ENCODE data around the gene CCDC12. TPM values are rescaled to one million over a fixed set of nuclear protein-coding genes. Genes with fewer than 3 reads are reported as not detected.

The CCDC12 gene
- total RNA-seq, 4 donors from 2014 or later, result 14.3 to 52.2 (median 42.0) TPM

DNA sequence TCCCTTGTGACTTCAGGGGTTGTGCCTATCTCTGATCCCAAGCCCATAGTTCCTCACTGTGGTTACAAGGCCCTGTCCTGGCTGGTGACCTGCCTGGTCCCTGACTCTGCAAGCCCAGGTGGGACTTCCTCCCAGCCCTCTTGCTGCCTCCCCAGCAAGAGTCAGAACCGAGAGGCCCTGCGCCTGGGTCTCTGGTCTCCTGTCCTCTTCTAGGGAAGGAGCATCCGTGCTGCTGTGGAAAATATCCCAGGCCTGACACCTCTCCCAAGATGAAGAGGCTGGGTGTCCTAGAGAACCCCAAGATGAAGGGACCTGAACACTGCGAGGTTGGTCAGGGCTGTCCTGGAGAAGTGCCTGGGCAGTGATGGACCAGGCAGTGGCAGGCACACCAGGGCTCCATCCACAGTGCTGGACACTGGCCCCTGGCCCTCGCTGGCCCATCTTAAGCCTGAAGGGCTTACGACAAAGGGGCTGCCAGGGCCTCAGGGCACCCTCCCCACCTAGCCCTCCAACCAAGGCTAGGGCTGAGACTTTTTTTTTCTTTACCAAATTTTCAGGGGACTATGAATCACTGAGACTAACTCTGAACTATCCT, 66.3 kb downstream of the CCDC12 start:
- no peak for ATAC-seq
- Histone ChIP-seq H3K4me1 (peaks cover 0 to 34% (median 13%) of the 10 kb centered on the region in 3 donors), H3K36me3 (no peaks in the 10 kb centered on the region), H3K9me3 (no peaks in the 10 kb centered on the region), H3K4me3 (no peak overlapping the region), H3K27me3 (peaks cover 18% of the 10 kb centered on the region), H3K27ac (no peak overlapping the region)
- TF ChIP-seq, protein P1, sequence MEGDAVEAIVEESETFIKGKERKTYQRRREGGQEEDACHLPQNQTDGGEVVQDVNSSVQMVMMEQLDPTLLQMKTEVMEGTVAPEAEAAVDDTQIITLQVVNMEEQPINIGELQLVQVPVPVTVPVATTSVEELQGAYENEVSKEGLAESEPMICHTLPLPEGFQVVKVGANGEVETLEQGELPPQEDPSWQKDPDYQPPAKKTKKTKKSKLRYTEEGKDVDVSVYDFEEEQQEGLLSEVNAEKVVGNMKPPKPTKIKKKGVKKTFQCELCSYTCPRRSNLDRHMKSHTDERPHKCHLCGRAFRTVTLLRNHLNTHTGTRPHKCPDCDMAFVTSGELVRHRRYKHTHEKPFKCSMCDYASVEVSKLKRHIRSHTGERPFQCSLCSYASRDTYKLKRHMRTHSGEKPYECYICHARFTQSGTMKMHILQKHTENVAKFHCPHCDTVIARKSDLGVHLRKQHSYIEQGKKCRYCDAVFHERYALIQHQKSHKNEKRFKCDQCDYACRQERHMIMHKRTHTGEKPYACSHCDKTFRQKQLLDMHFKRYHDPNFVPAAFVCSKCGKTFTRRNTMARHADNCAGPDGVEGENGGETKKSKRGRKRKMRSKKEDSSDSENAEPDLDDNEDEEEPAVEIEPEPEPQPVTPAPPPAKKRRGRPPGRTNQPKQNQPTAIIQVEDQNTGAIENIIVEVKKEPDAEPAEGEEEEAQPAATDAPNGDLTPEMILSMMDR (IDR thresholded peaks at IDR 0.05), result no peak
- TF ChIP-seq POLR2AphosphoS5 (IDR thresholded peaks at IDR 0.05), result no peak
- no peak for TF ChIP-seq EP300 (IDR thresholded peaks at IDR 0.05)
- no peak for TF ChIP-seq POLR2A (IDR thresholded peaks at IDR 0.05)
- no CpG with 5 or more reads among the region's 6 CpGs for WGBS, 2 donors (ENCODE audit: low coverage in 1 of 2)

DNA sequence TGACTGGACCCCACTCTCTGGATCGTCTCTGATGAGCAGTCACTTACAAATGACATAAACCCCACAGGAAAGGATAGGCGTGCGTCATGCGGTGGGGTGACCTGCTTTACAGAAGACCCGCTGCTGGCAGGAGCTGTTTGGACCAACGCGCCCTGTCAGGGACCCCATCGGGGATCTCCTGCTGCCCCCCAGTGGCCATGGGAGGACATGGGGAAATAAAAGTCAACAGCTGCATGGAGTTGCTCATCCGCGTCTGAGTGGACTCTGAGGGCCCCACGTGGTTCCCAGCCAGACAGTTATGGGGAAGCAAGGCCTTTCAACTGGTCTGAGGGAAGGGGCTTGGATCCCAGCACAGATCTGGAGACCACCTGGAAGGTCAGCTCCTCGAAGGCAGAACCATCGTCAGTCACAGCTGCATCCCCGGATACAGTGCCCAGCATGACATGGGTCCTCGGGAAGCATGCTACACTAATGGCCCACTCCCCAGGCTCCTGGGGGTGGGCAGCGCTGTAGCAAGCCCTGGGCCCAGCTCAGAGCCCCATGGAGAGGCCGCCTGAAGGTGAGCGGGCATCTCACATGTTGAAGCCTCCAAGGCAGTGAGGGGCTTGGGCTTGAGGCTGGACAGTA, 66.9 kb downstream of the CCDC12 start:
- TF ChIP-seq, protein P1 (IDR thresholded peaks at IDR 0.05), result peak in 3 of 4 experiments; percentile 85 to 92 (median 85)
- TF ChIP-seq POLR2A (IDR thresholded peaks at IDR 0.05) (no peak), EP300 (IDR thresholded peaks at IDR 0.05) (no peak), POLR2AphosphoS5 (IDR thresholded peaks at IDR 0.05) (peak; percentile 21)
- 0% methylated on average over 5 to 7 of the region's 18 CpGs for WGBS, 2 donors (ENCODE audit: low coverage in 1 of 2)
- H3K4me3 ChIP-seq, result no peak overlapping the region

DNA sequence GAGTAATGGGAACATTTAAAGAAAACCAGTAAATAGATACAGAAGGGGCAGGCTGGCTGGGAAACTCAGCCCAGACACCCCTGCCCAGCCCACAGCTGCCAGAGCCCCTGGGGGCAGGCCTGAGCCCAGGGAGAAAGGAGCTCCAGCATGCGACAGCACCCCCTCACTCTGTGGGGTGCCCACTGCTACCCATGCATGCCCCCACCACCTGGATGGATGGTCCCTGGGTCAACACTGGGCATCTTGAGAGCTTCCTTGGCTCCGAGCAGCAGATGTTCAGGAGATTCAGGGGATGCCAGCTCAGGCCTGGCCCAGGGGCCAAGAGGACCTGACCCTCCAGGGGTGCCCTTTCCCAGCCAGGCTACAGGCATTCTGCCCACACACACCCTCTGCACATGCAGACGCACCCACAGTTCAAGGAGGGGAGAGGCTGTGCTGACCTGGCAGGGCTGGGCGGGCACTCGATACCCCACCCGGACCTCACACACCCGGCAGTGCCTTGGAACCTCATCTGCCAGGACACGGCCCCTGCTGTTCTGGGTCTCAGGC, 67.5 kb downstream of the CCDC12 start:
- H3K4me1 ChIP-seq, result peaks cover 0 to 34% (median 13%) of the 10 kb centered on the region in 3 donors
- WGBS, 2 donors (ENCODE audit: low coverage in 1 of 2), result 50% methylated on average over 1 of the region's 8 CpGs; no CpG with 5 or more reads in 1 of the 2 donors
- no peaks in the 10 kb centered on the region for H3K36me3 ChIP-seq
- peaks cover 24% of the 10 kb centered on the region for H3K27me3 ChIP-seq
- TF ChIP-seq POLR2A (IDR thresholded peaks at IDR 0.05), result no peak
- no peak for TF ChIP-seq POLR2AphosphoS5 (IDR thresholded peaks at IDR 0.05)
- TF ChIP-seq, protein P1 (IDR thresholded peaks at IDR 0.05), result no peak
- TF ChIP-seq EP300 (IDR thresholded peaks at IDR 0.05), result no peak
- ATAC-seq, result no peak
- no peaks in the 10 kb centered on the region for H3K9me3 ChIP-seq
- no peak overlapping the region for H3K27ac ChIP-seq
- no peak overlapping the region for H3K4me3 ChIP-seq

More for the DNA sequence above, 66.9 kb downstream of the CCDC12 start:
- Histone ChIP-seq H3K27me3 (peaks cover 24% of the 10 kb centered on the region), H3K27ac (no peak overlapping the region), H3K9me3 (no peaks in the 10 kb centered on the region), H3K36me3 (no peaks in the 10 kb centered on the region), H3K4me1 (peaks cover 0 to 34% (median 13%) of the 10 kb centered on the region in 3 donors)
- peak; percentile 81 for ATAC-seq

DNA sequence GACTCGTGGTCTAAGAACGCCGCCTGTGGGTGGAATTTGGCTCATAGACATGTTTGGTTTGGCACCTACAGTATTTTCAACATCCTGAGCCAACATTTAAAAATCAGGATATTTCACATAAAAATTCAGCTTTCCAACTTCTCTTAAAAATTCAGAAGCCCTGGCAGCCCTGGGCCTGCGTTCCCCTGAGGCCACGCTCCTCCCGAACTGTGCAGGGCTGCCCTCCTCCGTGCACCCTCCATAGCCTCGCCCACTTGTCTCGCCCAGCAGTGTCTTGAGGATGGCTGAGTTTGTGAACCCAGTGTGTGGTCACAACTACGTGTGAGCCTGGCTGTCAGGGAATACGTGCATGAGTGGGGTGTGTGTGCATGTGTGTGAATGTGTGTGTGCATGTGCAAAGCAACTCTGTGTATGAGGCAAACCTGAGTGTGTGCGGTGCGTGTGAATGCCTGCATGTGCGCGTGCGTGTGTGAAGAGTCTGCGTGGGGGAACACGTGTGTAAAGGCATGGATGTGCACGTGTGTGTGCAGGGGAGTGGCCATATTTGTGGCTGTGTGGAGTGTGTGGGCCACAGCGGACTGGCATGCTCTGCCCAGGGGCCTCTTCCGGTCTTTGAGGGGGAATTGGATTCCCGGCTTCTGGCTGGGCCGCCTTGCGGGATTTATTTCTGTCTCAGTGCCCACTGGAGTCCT, 68.1 kb downstream of the CCDC12 start:
- Histone ChIP-seq H3K36me3 (no peaks in the 10 kb centered on the region), H3K4me1 (peaks cover 0 to 27% (median 13%) of the 10 kb centered on the region in 3 donors), H3K9me3 (no peaks in the 10 kb centered on the region), H3K27ac (no peak overlapping the region), H3K4me3 (no peak overlapping the region), H3K27me3 (peaks cover 24% of the 10 kb centered on the region)
- 39 to 58% methylated on average over 6 to 23 of the region's 24 CpGs for WGBS, 2 donors (ENCODE audit: low coverage in 1 of 2)
- TF ChIP-seq POLR2AphosphoS5 (IDR thresholded peaks at IDR 0.05), result no peak
- TF ChIP-seq, protein P1 (IDR thresholded peaks at IDR 0.05), result peak in 1 of 4 experiments; percentile 24
- ATAC-seq, result no peak

All from gastroesophageal sphincter (tissue), 4 donors.